Measurements from ENCODE around the gene TECPR1. TPM values are rescaled to one million over a fixed set of nuclear protein-coding genes. Genes with fewer than 3 reads are reported as not detected.

Gene TECPR1
- total and polyA plus RNA-seq, 2 experiments from 2014 or later, result 4.6 to 24.4 TPM

DNA sequence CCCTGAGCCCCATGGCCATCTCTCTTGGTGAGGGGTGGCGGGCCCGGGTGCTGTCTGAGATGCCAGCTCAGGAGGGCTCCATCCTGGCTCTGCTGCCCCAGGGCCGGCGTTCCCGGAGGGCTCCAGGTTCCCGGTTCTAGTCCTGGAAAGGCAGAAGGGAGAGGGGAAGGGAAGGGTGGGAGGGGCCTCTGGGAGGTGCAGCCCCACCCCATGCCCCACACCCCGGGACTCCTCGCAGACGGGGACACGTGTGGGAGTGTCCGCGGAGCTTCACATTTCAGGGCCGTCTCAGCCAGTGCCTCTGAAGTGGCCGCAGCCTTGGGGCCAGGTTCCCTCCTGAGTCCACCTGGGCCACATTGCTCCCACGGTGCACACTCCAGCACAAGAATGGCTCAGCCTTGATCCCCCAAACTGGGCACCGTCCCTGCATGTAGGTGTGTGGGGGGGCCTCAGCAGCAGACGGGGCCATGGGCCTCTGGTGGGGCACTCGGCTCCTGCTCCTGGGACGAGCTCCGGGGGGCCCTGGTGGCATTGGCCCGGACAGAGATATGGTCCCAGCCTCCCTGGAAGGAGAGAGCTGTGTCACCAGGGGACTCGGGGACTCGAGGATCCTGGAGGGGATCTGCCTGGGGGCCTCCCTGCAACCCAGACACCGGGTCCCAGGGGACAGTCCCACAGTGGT is 35.0 kb downstream of the TECPR1 start:
- H3K4me1 Mint-ChIP-seq, result peaks cover 4% of the 10 kb centered on the region
- Histone ChIP-seq H3K79me2 (replicated peaks; ENCODE audit: insufficient read depth) (no peaks in the 10 kb centered on the region), H3K9me2 (ENCODE audit: insufficient read depth) (no peaks in the 10 kb centered on the region), H4K20me1 (replicated peaks; ENCODE audit: insufficient read depth) (no peaks in the 10 kb centered on the region), H2AFZ (no peak overlapping the region), H3K4me1 (ENCODE audit: insufficient read depth) (peaks cover 5% of the 10 kb centered on the region; the same call in 1 of the 2 replicates), H3K36me3 (ENCODE audit: insufficient read depth) (no peaks in the 10 kb centered on the region), H3F3A (replicated peaks; ENCODE audit: low read depth) (no peaks in the 10 kb centered on the region), H3K27ac (ENCODE audit: low read depth) (no peak overlapping the region), H3K4me2 (no peak overlapping the region), H3K27me3 (ENCODE audit: insufficient read depth) (no peaks in the 10 kb centered on the region), H3K4me3 (no peak overlapping the region)
- H3K4me3 Mint-ChIP-seq, result no peak overlapping the region
- DNase-seq (ENCODE audit: low spot score) (no peak), ATAC-seq (no peak)
- H3K27me3 Mint-ChIP-seq (ENCODE audit: insufficient read depth, low read depth, poor library complexity), result no peaks in the 10 kb centered on the region
- TF ChIP-seq ZNF114 (CRISPR knock-in tag; IDR thresholded peaks at IDR 0.05), result no peak
- TF ChIP-seq, protein P1, sequence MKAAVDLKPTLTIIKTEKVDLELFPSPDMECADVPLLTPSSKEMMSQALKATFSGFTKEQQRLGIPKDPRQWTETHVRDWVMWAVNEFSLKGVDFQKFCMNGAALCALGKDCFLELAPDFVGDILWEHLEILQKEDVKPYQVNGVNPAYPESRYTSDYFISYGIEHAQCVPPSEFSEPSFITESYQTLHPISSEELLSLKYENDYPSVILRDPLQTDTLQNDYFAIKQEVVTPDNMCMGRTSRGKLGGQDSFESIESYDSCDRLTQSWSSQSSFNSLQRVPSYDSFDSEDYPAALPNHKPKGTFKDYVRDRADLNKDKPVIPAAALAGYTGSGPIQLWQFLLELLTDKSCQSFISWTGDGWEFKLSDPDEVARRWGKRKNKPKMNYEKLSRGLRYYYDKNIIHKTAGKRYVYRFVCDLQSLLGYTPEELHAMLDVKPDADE (IDR thresholded peaks at IDR 0.05), result no peak
- TF ChIP-seq, protein P2, sequence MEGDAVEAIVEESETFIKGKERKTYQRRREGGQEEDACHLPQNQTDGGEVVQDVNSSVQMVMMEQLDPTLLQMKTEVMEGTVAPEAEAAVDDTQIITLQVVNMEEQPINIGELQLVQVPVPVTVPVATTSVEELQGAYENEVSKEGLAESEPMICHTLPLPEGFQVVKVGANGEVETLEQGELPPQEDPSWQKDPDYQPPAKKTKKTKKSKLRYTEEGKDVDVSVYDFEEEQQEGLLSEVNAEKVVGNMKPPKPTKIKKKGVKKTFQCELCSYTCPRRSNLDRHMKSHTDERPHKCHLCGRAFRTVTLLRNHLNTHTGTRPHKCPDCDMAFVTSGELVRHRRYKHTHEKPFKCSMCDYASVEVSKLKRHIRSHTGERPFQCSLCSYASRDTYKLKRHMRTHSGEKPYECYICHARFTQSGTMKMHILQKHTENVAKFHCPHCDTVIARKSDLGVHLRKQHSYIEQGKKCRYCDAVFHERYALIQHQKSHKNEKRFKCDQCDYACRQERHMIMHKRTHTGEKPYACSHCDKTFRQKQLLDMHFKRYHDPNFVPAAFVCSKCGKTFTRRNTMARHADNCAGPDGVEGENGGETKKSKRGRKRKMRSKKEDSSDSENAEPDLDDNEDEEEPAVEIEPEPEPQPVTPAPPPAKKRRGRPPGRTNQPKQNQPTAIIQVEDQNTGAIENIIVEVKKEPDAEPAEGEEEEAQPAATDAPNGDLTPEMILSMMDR (conservative IDR thresholded peaks at IDR 0.05; ENCODE audit: low read depth in 2 of 2), result no peak
- no peak for TF ChIP-seq NANOG (IDR thresholded peaks at IDR 0.05; ENCODE audit: borderline replicate concordance)
- TF ChIP-seq EZH2phosphoT487 (IDR thresholded peaks at IDR 0.05; ENCODE audit: unreplicated experiment), result no peak
- TF ChIP-seq, protein P3, sequence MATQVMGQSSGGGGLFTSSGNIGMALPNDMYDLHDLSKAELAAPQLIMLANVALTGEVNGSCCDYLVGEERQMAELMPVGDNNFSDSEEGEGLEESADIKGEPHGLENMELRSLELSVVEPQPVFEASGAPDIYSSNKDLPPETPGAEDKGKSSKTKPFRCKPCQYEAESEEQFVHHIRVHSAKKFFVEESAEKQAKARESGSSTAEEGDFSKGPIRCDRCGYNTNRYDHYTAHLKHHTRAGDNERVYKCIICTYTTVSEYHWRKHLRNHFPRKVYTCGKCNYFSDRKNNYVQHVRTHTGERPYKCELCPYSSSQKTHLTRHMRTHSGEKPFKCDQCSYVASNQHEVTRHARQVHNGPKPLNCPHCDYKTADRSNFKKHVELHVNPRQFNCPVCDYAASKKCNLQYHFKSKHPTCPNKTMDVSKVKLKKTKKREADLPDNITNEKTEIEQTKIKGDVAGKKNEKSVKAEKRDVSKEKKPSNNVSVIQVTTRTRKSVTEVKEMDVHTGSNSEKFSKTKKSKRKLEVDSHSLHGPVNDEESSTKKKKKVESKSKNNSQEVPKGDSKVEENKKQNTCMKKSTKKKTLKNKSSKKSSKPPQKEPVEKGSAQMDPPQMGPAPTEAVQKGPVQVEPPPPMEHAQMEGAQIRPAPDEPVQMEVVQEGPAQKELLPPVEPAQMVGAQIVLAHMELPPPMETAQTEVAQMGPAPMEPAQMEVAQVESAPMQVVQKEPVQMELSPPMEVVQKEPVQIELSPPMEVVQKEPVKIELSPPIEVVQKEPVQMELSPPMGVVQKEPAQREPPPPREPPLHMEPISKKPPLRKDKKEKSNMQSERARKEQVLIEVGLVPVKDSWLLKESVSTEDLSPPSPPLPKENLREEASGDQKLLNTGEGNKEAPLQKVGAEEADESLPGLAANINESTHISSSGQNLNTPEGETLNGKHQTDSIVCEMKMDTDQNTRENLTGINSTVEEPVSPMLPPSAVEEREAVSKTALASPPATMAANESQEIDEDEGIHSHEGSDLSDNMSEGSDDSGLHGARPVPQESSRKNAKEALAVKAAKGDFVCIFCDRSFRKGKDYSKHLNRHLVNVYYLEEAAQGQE (IDR thresholded peaks at IDR 0.05; ENCODE audit: unreplicated experiment), result no peak
- TF ChIP-seq ZNF331 (CRISPR knock-in tag; IDR thresholded peaks at IDR 0.05; ENCODE audit: low read depth), result no peak
- TF ChIP-seq JUNB (IDR thresholded peaks at IDR 0.05; ENCODE audit: unreplicated experiment), result no peak
- no peak for TF ChIP-seq POLR2AphosphoS5 (IDR thresholded peaks at IDR 0.05; ENCODE audit: low read depth)
- TF ChIP-seq EZH2 (IDR thresholded peaks at IDR 0.05; ENCODE audit: low read depth, unreplicated experiment), result no peak
- TF ChIP-seq, protein P4, sequence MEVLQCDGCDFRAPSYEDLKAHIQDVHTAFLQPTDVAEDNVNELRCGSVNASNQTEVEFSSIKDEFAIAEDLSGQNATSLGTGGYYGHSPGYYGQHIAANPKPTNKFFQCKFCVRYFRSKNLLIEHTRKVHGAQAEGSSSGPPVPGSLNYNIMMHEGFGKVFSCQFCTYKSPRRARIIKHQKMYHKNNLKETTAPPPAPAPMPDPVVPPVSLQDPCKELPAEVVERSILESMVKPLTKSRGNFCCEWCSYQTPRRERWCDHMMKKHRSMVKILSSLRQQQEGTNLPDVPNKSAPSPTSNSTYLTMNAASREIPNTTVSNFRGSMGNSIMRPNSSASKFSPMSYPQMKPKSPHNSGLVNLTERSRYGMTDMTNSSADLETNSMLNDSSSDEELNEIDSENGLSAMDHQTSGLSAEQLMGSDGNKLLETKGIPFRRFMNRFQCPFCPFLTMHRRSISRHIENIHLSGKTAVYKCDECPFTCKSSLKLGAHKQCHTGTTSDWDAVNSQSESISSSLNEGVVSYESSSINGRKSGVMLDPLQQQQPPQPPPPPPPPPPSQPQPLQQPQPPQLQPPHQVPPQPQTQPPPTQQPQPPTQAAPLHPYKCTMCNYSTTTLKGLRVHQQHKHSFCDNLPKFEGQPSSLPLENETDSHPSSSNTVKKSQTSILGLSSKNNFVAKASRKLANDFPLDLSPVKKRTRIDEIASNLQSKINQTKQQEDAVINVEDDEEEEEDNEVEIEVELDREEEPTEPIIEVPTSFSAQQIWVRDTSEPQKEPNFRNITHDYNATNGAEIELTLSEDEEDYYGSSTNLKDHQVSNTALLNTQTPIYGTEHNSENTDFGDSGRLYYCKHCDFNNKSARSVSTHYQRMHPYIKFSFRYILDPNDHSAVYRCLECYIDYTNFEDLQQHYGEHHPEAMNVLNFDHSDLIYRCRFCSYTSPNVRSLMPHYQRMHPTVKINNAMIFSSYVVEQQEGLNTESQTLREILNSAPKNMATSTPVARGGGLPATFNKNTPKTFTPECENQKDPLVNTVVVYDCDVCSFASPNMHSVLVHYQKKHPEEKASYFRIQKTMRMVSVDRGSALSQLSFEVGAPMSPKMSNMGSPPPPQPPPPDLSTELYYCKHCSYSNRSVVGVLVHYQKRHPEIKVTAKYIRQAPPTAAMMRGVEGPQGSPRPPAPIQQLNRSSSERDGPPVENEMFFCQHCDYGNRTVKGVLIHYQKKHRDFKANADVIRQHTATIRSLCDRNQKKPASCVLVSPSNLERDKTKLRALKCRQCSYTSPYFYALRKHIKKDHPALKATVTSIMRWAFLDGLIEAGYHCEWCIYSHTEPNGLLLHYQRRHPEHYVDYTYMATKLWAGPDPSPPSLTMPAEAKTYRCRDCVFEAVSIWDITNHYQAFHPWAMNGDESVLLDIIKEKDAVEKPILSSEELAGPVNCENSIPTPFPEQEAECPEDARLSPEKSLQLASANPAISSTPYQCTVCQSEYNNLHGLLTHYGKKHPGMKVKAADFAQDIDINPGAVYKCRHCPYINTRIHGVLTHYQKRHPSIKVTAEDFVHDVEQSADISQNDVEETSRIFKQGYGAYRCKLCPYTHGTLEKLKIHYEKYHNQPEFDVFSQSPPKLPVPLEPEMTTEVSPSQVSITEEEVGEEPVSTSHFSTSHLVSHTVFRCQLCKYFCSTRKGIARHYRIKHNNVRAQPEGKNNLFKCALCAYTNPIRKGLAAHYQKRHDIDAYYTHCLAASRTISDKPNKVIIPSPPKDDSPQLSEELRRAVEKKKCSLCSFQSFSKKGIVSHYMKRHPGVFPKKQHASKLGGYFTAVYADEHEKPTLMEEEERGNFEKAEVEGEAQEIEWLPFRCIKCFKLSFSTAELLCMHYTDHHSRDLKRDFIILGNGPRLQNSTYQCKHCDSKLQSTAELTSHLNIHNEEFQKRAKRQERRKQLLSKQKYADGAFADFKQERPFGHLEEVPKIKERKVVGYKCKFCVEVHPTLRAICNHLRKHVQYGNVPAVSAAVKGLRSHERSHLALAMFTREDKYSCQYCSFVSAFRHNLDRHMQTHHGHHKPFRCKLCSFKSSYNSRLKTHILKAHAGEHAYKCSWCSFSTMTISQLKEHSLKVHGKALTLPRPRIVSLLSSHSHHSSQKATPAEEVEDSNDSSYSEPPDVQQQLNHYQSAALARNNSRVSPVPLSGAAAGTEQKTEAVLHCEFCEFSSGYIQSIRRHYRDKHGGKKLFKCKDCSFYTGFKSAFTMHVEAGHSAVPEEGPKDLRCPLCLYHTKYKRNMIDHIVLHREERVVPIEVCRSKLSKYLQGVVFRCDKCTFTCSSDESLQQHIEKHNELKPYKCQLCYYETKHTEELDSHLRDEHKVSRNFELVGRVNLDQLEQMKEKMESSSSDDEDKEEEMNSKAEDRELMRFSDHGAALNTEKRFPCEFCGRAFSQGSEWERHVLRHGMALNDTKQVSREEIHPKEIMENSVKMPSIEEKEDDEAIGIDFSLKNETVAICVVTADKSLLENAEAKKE (CRISPR knock-in tag; IDR thresholded peaks at IDR 0.05), result no peak
- H3K27ac Mint-ChIP-seq, result no peak overlapping the region
- no peaks in the 10 kb centered on the region for H3K36me3 Mint-ChIP-seq (ENCODE audit: low read depth)
- no peaks in the 10 kb centered on the region for H3K9me3 Mint-ChIP-seq

Data from GM23338 (cell line).